Embryonic facial prominence (tissue), 1 donor: ENCODE measurements around the gene NUB1.
"Not testable (repeated sequence)": the region's sequence is repeated elsewhere in the genome, so short reads cannot be mapped to it uniquely, and the experiment has no call there.

Source experiments
- DNase-seq: peaks from one replicate; pipeline ENCODE4 v3.0.0-alpha.2; 2016; ENCODE audit errors: extremely low spot score

Gene NUB1

DNA sequence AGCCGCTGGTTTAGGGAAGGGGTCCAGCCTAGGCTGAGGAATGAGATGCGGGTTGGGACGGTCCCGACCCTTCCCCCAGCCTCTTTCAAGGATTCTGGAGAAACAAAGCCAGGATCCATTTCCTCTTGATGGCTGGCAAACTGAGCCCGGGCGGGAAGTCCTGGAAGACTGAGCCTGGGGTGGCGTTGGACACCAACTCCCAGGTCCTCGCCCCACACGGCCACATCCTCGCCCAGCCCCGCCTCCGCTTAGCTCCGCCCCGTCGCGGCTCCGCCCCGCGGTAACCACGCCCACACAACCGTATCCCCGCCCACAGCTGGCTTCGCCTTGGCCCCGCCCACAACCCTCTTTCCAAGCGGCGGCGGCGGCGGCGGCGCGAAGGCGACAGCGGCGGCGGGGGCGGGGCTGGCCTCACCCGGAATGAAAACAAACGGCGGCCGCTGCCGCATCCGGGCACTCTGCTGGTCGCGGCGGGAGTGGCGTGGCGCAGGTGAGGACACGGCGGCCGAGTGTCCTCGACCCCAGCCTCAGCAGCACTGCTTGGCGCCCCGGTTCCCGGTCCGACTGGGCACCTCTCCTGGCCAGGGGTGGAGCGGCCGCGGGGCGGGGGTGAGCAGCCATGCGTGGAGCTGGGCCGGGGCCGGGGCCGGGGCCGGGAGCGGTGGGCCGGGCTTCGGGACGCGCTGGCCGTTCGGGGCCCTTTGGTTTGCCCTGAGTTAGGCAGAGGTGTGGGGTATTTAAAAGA is at the start of gene NUB1:
Gene NUB1 (plus strand): TSS at position 456 of the 745 bp plus-strand sequence. CDS start 3,538 bp downstream, outside the sequence.
- peak; percentile 78 for DNase-seq

- no peak for DNase-seq
These were observed 48.8 kb upstream of the NUB1 start for GRCh38 chr7:151292850-151293249.

DNA sequence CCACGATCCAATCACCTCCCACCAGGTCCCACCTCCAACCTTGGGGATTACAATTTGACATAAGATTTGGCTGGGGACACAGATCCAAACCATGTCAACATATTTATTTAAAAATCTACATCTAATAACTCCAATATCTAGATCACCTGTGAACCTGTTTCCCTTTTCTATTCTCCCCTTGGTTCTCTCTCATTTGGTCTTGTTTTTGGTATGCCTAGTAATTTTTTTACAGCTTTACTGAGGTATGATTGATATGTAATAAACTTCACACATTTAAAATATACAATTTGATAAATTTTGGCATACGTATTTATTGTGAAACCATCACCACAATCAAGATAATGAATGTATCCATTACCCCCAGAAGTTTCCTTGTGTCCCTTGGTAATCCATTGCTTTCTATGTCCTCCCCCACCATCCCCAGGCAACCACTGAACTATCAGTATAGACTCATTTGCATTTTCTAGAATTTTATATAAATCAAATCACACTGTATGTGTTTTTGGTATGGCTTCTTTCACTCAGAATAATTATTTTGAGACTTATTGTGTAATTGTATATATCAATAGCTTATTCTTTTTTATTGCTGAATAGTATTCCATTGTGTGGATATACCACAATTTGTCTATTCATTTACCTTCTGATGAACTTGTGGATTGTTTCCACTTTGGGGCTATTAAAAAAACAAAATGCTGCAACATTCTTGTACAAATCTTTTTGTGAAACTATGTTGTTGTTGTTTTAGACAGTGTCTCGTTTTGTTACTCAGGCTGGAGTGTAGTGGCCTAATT is 45.2 kb upstream of the NUB1 start:
- DNase-seq: no peak

DNA sequence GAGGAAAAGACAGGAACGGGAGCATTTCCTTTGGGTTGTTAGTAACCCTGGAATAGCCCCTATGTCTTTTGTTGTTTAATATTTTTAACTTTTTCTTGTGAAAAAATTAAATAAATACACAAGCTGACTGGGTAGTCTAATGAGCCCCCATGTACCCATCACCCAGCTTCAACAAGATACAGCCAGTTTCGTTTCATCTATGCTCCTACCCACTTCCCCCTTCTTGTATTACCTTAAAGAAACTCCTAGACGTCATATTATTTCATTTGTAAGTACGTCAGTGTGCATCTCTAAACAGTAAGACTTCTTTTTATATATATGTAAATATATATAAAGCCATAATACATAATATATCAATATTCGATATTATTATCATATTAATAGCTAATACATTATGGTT is 42.8 kb upstream of the NUB1 start:
- no peak for DNase-seq

DNA sequence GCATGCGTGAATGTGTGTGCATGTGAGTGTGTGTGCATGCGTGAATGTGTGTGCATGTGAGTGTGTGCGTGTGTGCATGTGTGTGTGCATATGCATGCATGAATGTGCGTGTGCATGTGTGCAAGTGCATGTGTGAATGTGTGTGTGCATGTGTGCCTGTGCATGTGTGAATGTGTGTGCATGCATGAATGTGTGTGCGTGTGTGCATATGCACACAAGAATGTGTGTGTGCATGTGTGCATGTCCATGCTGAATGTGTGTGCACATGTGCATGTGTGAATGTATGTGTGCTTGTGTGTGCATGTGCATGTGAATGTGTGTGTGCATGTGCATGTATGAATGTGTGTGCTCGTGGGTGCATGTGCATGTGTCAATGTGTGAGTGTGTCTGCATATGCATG is 42.1 kb upstream of the NUB1 start:
- DNase-seq: no peak

DNA sequence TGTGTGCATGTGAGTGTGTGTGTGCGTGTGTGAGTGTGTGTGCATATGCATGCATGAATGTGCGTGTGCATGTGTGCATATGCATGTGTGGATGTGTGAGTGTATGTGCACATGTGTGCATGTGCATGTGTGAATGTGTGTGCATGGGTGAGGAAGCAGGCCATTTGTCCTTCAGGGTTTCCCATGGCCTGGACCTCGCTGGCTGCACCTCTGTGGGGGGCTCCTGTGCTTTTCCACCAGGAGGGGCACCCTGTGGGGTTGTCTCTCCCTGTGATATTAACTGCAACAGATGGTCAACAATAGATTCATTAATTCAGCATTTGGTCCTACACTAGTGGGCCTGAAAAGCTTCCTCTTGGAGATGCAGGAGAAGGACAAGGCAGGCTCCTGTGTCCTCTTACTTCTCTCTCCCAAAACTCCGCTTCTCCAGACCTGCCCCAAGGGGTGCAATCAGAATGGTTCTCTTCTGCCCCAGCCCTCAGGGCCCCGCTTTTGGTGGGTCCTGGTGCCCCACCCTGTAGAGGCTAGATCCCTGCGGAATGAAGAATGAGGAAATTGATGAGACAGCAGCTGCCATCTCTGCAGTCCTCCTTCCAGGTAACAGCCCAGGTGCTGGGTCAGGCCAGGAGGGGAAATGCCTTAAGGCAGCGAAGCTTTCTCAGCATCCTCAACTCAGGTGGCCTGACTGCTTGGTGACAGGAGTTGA is 41.5 kb upstream of the NUB1 start:
- no peak for DNase-seq

GRCh38 chr7:151301471-151302462 is 39.8 kb upstream of the NUB1 start:
- DNase-seq: no peak

DNA sequence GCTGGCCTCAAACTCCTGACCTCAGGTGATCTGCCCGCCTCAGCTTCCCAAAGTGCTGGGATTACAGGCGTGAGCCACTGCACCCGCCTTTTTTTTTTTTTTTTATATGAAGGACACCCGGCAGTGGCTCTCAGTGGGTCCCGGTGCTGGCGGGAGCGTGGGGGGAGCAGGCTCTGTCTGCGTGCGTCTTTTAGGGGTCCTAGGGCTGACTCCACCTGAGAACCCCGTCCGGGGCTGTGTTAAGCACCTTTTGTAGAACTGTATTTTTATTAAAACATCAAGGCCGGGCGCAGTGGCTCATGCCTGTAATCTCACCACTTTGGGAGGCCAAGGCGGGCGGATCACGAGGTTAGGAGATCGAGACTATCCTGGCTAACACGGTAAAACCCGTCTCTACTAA is 37.4 kb upstream of the NUB1 start:
- not testable (repeated sequence) for DNase-seq

- no peak for DNase-seq
These were observed 36.8 kb upstream of the NUB1 start for GRCh38 chr7:151304856-151305255.

GRCh38 chr7:151306374-151306773 is 35.2 kb upstream of the NUB1 start:
- DNase-seq: no peak

DNA sequence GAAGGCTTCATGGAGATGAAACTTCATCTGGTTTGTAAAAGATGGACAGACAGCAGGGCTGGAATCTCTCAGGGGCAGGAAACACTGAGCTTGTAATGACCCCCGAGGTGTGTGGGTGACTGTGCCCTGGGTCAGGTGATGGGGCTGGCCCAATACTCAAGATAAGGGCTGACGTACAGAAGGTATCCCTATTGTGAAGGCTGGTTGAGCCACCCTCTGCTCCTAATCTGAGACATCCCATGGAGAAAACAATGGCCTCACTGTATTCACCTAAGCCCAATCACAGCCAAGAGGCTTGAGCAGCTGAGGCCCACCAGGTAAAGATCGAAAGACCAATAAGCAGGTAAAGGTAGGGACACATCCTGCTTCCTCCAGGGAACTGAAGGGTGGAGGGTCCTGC is 34.8 kb upstream of the NUB1 start:
- DNase-seq: no peak

DNA sequence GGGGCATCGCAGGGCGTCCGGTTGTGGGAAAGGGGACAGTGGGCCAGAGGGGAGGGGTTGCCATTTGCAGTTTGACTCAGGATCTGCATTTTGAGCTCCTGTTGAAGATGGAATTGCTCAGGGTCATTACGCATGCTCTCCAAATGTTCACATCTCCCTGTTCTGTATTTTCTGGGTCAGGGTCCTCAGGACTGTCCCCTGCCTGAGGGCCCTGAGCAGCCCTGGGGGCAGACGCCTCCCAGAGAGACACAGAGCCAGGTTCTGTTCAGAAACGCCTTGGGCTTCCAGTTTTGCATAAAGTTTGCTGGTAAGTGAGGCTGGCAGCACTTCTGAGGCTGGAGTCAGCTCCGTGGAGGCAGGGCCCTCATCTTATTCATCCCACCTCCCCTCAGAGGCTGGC is 34.1 kb upstream of the NUB1 start:
- DNase-seq: no peak

DNA sequence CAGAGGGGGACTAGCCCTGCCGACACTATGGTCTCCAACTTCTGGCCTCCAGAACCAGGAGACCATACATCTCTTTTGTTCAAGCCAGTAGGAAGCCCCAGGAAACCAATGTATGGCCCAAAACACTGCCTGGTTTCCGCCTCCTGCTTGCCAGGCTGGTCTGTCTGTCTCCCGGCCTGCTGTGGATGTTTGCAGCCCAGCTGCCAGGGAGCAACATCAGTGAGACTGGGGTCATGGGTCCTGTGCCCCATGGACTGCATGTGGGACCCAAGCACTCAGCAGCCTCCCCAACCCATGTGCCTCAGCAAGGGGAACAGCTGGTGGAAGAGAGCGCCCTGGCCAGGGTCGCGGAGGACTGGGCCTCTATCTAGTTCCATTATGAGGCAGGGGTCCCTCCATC is 33.4 kb upstream of the NUB1 start:
- no peak for DNase-seq

DNA sequence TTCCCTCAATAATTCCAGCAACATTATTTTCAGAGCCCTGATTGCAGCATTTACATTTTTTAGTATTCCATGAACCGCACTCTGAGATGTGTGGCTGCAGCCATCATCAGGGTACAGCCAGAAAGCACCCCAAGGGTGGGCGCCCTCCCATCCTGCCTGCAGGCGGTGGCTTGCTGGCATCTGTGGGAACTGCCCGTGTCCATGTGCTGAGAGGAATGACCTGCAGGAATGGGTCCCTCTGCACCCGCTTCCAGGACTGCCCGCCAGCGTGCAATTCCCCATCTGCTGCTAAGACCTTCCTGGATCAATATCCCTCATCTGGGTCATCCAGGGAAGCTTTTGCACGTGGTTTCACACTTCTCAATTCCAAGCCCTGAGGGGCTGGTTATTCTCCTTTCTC is 32.8 kb upstream of the NUB1 start:
- no peak for DNase-seq

DNA sequence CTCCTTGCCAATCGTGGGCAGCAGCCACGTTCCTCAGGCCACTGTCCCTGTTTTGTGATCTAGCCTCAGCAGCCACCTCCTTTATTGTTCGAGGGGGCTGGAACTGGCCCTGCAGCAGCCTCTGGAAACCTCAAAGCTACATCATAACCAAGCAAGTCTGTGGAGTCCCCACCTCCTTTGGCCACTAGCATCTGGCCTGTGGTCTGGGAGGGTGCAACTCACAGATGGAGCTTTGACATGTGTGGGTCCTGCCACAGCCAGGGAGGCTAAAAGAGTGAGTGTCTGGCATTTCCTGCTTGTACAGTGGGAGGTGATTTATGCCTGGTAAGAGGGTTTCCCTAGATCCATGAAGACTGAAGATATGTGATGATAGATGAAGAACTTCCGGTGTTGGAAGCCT is 32.3 kb upstream of the NUB1 start:
- no peak for DNase-seq

- DNase-seq: no peak
These were observed 31.0 kb upstream of the NUB1 start for GRCh38 chr7:151310578-151310977.

- DNase-seq: no peak
These were observed 30.2 kb upstream of the NUB1 start for GRCh38 chr7:151311294-151311864.

DNA sequence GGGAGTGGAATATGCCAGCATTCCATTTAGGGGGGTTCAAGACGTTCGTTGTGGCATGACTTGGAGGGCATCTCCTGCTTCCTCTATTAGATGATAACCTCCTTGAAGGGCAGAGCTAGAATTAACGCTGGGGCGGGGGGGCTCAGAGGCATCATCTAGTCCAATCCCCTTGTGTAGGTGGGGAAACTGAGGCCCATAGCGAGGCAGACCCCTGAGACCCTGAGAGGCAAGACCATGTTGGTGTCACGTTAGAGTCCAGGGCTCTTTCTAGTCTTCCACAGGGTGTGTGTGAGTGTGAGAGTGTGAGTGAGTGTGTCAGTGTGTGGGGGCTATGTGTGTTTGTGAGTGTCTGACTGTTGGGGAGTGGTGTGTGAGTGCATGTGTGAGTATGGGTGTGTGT is 29.3 kb upstream of the NUB1 start:
- DNase-seq: no peak

DNA sequence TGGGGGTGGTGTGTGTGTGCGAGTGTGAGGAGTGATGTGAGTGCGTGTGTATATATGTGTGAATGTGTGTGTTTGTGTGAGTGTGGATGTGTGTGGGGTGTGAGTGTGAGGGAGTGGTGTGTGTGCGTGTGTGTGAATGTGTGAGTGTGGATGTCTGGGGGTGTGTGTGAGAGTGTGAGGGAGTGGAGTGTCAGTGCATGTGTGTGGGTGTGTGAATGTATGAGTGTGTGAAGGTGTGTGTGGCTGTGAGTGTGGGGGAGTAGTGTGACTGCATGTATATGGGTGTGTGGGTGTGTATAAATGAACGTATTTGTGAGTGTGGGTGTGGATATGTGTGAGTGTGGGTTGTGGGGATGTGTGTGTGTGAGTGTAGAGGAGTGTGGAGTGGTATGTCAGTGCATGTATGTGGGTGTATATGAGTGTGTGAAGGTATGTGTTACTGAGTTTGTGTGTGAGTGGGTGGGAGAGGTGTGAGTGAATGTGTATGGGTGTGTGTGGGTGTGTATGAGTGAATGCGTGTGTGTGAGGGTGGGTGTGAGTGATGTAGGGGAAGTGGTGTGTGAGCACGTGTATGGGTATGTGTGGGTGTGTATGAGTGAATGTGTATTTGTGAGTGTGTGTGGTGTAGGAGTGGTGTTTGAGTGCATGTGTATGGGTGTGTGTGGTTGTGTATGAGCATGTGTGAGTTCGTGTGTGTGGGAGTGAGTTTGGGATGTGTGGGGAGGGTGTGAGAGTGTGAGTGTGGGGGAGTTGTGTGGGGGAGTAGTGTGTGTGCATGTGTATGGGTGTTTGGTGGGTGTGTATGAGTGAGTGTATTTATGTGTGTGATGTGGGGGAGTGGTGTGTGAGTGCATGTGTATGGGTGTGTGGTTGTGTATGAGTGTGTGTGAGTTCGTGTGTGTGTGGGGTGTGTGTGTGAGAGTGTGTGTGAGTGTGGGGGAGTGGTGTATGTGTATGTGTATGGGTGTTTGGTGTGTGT is 28.5 kb upstream of the NUB1 start:
- no peak for DNase-seq

- DNase-seq: no peak
These were observed 27.8 kb upstream of the NUB1 start for GRCh38 chr7:151313857-151314256.
